ENCODE data around the gene SATB2.

The SATB2 gene

DNA sequence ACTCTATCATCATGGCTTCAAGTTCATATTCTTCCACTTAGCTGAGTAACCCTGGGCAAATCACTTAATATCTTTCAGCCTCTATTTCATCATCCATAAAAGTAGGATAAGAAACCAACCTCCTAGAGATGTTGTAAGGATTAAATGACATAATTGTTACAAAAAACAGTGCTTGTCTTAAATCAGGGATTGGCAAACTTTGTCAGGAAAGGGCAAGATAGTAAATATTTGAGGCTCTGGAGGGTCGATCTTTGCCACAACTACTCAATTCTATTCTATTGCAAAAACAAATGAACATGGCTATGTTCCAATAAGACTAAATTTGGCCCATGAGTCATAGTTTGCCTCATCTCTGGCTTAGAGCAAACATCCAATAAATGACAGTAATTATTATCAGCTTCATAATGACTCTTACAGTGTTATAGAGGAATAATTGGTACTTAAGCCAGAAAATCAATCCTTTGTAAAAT lies 184.7 kb downstream of the SATB2 start (continued):
- TF ChIP-seq TSHZ1 (tag by site-specific recombination; IDR thresholded peaks at IDR 0.05; ENCODE audit: borderline replicate concordance): no peak
- no peak for TF ChIP-seq ZNF768 (tag by site-specific recombination; IDR thresholded peaks at IDR 0.05)
- no peak for TF ChIP-seq ZSCAN18 (tag by site-specific recombination; IDR thresholded peaks at IDR 0.05)
- peak; percentile 52; the same call in 1 of the 2 replicates for TF ChIP-seq ZEB2 (tag by site-specific recombination; IDR thresholded peaks at IDR 0.05)
- TF ChIP-seq, protein P1, sequence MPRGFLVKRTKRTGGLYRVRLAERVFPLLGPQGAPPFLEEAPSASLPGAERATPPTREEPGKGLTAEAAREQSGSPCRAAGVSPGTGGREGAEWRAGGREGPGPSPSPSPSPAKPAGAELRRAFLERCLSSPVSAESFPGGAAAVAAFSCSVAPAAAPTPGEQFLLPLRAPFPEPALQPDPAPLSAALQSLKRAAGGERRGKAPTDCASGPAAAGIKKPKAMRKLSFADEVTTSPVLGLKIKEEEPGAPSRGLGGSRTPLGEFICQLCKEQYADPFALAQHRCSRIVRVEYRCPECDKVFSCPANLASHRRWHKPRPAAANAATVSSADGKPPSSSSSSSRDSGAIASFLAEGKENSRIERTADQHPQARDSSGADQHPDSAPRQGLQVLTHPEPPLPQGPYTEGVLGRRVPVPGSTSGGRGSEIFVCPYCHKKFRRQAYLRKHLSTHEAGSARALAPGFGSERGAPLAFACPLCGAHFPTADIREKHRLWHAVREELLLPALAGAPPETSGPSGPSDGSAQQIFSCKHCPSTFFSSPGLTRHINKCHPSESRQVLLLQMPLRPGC (tag by site-specific recombination; IDR thresholded peaks at IDR 0.05): no peak
- TF ChIP-seq BCL11A (tag by site-specific recombination; IDR thresholded peaks at IDR 0.05; ENCODE audit: low read depth): no peak
- TF ChIP-seq SP3 (tag by site-specific recombination; IDR thresholded peaks at IDR 0.05): no peak
- TF ChIP-seq ZNF341 (tag by site-specific recombination; IDR thresholded peaks at IDR 0.05; ENCODE audit: low read depth): no peak
- no peak for TF ChIP-seq ZNF19 (tag by site-specific recombination; IDR thresholded peaks at IDR 0.05; ENCODE audit: low read depth)
- TF ChIP-seq OSR2 (tag by site-specific recombination; IDR thresholded peaks at IDR 0.05): no peak; the same call in 1 of the 2 replicates
- TF ChIP-seq KLF10 (tag by site-specific recombination; IDR thresholded peaks at IDR 0.05): no peak
- TF ChIP-seq ZNF629 (tag by site-specific recombination; IDR thresholded peaks at IDR 0.05): peak; percentile 38; the same call in 1 of the 2 replicates
- TF ChIP-seq, protein P2, sequence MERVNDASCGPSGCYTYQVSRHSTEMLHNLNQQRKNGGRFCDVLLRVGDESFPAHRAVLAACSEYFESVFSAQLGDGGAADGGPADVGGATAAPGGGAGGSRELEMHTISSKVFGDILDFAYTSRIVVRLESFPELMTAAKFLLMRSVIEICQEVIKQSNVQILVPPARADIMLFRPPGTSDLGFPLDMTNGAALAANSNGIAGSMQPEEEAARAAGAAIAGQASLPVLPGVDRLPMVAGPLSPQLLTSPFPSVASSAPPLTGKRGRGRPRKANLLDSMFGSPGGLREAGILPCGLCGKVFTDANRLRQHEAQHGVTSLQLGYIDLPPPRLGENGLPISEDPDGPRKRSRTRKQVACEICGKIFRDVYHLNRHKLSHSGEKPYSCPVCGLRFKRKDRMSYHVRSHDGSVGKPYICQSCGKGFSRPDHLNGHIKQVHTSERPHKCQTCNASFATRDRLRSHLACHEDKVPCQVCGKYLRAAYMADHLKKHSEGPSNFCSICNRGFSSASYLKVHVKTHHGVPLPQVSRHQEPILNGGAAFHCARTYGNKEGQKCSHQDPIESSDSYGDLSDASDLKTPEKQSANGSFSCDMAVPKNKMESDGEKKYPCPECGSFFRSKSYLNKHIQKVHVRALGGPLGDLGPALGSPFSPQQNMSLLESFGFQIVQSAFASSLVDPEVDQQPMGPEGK (tag by site-specific recombination; IDR thresholded peaks at IDR 0.05): no peak
- TF ChIP-seq ZNF155 (tag by site-specific recombination; IDR thresholded peaks at IDR 0.05): no peak
- TF ChIP-seq ZNF704 (tag by site-specific recombination; IDR thresholded peaks at IDR 0.05): no peak
- no peak for TF ChIP-seq SETDB1 (IDR thresholded peaks at IDR 0.05; ENCODE audit: insufficient read length, low read length)
- no peak for TF ChIP-seq ZNF600 (tag by site-specific recombination; IDR thresholded peaks at IDR 0.05)
- no peak for TF ChIP-seq ZBTB1 (tag by site-specific recombination; IDR thresholded peaks at IDR 0.05)
- no peak for TF ChIP-seq FEZF1 (tag by site-specific recombination; IDR thresholded peaks at IDR 0.05)
- no peak for TF ChIP-seq ZNF311 (tag by site-specific recombination; IDR thresholded peaks at IDR 0.05; ENCODE audit: borderline replicate concordance)
- TF ChIP-seq, protein P3, sequence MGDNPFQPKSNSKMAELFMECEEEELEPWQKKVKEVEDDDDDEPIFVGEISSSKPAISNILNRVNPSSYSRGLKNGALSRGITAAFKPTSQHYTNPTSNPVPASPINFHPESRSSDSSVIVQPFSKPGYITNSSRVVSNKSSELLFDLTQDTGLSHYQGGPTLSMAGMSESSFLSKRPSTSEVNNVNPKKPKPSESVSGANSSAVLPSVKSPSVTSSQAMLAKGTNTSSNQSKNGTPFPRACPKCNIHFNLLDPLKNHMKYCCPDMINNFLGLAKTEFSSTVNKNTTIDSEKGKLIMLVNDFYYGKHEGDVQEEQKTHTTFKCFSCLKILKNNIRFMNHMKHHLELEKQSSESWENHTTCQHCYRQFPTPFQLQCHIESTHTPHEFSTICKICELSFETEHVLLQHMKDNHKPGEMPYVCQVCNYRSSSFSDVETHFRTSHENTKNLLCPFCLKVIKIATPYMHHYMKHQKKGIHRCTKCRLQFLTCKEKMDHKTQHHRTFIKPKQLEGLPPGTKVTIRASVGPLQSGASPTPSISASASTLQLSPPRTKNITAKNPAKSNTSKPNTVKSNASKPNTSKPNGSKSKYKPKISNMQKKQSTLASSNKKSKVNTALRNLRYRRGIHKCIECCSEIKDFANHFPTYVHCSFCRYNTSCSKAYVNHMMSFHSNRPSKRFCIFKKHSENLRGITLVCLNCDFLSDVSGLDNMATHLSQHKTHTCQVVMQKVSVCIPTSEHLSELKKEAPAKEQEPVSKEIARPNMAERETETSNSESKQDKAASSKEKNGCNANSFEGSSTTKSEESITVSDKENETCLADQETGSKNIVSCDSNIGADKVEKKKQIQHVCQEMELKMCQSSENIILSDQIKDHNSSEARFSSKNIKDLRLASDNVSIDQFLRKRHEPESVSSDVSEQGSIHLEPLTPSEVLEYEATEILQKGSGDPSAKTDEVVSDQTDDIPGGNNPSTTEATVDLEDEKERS (tag by site-specific recombination; IDR thresholded peaks at IDR 0.05): no peak
- TF ChIP-seq ZNF624 (tag by site-specific recombination; IDR thresholded peaks at IDR 0.05): no peak
- TF ChIP-seq ZNF571 (tag by site-specific recombination; IDR thresholded peaks at IDR 0.05): no peak
- TF ChIP-seq BCL11B (tag by site-specific recombination; IDR thresholded peaks at IDR 0.05; ENCODE audit: low read depth): no peak
- TF ChIP-seq, protein P4, sequence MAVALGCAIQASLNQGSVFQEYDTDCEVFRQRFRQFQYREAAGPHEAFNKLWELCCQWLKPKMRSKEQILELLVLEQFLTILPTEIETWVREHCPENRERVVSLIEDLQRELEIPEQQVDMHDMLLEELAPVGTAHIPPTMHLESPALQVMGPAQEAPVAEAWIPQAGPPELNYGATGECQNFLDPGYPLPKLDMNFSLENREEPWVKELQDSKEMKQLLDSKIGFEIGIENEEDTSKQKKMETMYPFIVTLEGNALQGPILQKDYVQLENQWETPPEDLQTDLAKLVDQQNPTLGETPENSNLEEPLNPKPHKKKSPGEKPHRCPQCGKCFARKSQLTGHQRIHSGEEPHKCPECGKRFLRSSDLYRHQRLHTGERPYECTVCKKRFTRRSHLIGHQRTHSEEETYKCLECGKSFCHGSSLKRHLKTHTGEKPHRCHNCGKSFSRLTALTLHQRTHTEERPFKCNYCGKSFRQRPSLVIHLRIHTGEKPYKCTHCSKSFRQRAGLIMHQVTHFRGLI (tag by site-specific recombination; IDR thresholded peaks at IDR 0.05): no peak
- no peak for TF ChIP-seq ZNF211 (tag by site-specific recombination; IDR thresholded peaks at IDR 0.05; ENCODE audit: low read depth)
- no peak for TF ChIP-seq ZBTB7A (tag by site-specific recombination; IDR thresholded peaks at IDR 0.05; ENCODE audit: low read depth)

Data from HEK293 (cell line).